OCI-M2 (cell line): ENCODE results near the gene SLC16A3.

Experiments used
- DNase-seq: peaks from one replicate; lab custom pipeline; 2025; ENCODE audit not compliant: unreplicated experiment; lab: John Stamatoyannopoulos, UW

Gene SLC16A3

GRCh38 chr17:82280537-82280936 is 51.7 kb downstream of the SLC16A3 start:
- DNase-seq = no peak

GRCh38 chr17:82281076-82281475 is 52.2 kb downstream of the SLC16A3 start:
- DNase-seq = no peak

- DNase-seq = no peak
Observed at GRCh38 chr17:82281502-82282238, 52.8 kb downstream of the SLC16A3 start.

- no peak for DNase-seq
Observed at GRCh38 chr17:82282239-82283207, 53.7 kb downstream of the SLC16A3 start.

- DNase-seq = no peak
Observed at GRCh38 chr17:82283208-82283749, 54.4 kb downstream of the SLC16A3 start.

- no peak for DNase-seq
Observed at GRCh38 chr17:82285141-82285540, 56.3 kb downstream of the SLC16A3 start.

GRCh38 chr17:82287013-82287867 is 58.4 kb downstream of the SLC16A3 start:
- no peak for DNase-seq

GRCh38 chr17:82287868-82288801 is 59.3 kb downstream of the SLC16A3 start:
- no peak for DNase-seq
